PC-3 (cell line): Measurements from ENCODE around the gene LINC01488.

Experiments
- EZH2phosphoT487 ChIP-seq: fragments of 300-600 bp; sonication (generic); IDR thresholded peaks from 2 replicates; pipeline ENCODE4 v1.6.1; 2018; ENCODE audit warnings: mild to moderate bottlenecking, antibody characterized with exemption, low read length, borderline replicate concordance
- TF ChIP-seq, protein P1 (sequence below): fragments of 300-600 bp; sonication (generic); conservative IDR thresholded peaks from 2 replicates; pipeline ENCODE4 v1.5.1; 2017; ENCODE audit warnings: antibody characterized with exemption, low read depth, mild to moderate bottlenecking, low read length

DNA sequence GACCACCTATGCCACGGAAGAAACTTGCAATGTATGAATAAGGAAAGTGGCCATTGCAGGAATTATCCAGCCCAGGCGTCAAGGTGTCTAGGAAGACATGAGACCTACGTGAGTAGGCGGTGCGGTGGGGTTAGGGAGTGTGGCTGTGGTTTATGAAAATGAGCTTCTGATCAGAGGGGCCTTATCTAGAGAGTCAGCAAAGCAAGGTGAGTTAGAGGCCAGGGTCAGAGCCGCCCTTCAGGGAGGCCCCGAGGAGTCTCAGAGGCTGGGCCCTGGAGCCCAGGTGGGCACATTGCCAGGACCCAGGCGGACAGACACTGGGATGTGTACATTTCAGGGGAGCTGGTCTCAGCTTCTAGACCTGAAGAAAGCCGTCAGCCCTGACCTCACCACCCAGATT, 13.8 kb upstream of the LINC01488 start:
- TF ChIP-seq, protein P1, sequence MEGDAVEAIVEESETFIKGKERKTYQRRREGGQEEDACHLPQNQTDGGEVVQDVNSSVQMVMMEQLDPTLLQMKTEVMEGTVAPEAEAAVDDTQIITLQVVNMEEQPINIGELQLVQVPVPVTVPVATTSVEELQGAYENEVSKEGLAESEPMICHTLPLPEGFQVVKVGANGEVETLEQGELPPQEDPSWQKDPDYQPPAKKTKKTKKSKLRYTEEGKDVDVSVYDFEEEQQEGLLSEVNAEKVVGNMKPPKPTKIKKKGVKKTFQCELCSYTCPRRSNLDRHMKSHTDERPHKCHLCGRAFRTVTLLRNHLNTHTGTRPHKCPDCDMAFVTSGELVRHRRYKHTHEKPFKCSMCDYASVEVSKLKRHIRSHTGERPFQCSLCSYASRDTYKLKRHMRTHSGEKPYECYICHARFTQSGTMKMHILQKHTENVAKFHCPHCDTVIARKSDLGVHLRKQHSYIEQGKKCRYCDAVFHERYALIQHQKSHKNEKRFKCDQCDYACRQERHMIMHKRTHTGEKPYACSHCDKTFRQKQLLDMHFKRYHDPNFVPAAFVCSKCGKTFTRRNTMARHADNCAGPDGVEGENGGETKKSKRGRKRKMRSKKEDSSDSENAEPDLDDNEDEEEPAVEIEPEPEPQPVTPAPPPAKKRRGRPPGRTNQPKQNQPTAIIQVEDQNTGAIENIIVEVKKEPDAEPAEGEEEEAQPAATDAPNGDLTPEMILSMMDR: no peak
- no peak for TF ChIP-seq EZH2phosphoT487
